Erythroblast (primary cell): ENCODE results near the gene P2RX6.

ENCODE experiments used
- GATA1 ChIP-seq: IDR thresholded peaks from 2 replicates; pipeline ENCODE4 v1.6.1; 2011; ENCODE audit warnings: low read depth, mild to moderate bottlenecking, control low read depth, low read length, moderate library complexity
- POLR2A ChIP-seq: IDR thresholded peaks from 2 replicates; pipeline ENCODE4 v1.6.1; 2011; ENCODE audit warnings: mild to moderate bottlenecking, low read length

DNA sequence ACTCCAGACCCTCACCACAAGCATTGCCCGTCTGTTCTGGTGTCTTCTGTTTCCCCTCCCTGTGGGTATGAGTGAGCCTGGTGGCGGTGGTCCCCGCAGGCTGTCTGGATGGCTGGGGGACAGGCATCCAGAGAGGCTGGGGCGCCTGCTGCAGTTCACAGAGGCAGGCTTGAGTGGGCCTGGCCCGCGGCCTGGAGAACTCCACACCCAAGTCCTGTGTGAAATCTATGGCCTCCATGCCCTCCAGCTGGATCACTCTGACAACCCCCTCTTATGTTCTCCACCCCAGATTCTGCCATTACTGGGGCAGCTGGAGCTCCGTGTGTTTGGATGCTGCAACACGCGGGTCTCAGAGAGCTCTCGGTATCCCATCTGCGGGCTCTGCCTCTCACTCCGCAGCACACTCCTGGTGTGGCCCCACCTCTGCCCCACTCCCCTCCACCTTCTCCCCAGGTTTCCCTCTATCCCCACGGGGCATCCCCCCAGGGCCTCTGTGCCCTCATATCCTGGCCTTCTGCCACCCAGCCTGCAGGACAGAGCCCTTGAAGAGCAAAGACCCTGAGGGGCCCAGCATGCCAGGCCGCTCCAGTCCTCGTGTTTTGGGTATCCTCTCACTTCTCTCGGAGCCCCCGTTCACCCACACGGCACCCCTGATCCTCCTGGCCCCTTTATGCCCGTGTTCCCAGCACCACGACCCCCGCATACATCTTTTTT is 62.1 kb downstream of the P2RX6 start:
- TF ChIP-seq POLR2A (no peak), GATA1 (no peak)
